ENCODE results near the gene SYT5. TPM values are rescaled to one million over a fixed set of nuclear protein-coding genes. Genes with fewer than 3 reads are reported as not detected.

SYT5 gene
- polyA plus RNA-seq, 3 donors: not detected

DNA sequence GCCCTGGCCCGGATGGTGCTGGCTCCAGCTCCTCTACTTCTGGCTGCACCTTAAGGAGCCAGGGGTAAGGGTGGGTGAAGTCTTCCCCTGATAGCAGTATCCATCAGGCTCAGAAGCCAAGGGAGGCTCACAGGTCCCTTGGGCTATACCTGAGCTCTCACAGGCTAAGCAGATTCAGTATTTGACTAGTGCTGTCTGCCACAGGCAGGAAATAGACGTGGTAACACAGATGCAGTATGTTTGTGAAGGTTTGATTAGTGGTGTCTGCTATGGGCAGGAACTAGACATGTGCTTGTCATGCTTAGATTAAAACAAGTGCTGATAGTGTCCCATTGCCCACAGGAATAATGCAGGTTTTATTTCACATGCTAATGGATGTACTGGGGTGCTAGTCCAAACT is 4.0 kb downstream of the SYT5 start:
- no peaks in the 10 kb centered on the region for H3K79me2 ChIP-seq (ENCODE audit: insufficient read depth, low read length)
- peaks cover 19 to 31% of the 10 kb centered on the region in 2 donors for H3K4me1 ChIP-seq (ENCODE audit: control insufficient read depth in 1 of 2, insufficient read depth in 2 of 2, low read length in 2 of 2)
- 0% methylated on average over 1 of the region's 2 CpGs for WGBS (ENCODE audit: insufficient coverage)
- DNase-seq: no peak
- no peak overlapping the region for H3K9ac ChIP-seq (ENCODE audit: insufficient read depth, low read length, poor library complexity, severe bottlenecking)
- H3K36me3 Mint-ChIP-seq: peaks cover 2 to 5% of the 10 kb centered on the region in 2 donors
- H3K4me3 ChIP-seq (replicated peaks in 1 of 3; ENCODE audit: low read depth in 2 of 3, low read length in 3 of 3): no peak overlapping the region
- TF ChIP-seq CTCF (IDR thresholded peaks at IDR 0.05): no peak
- peaks cover 27% of the 10 kb centered on the region for H3K4me1 Mint-ChIP-seq
- H4K20me1 ChIP-seq (ENCODE audit: insufficient read depth, low read length): no peaks in the 10 kb centered on the region
- no peak overlapping the region for H3K27ac Mint-ChIP-seq
- peaks cover 88 to 99% (median 98%) of the 10 kb centered on the region in 3 donors for H3K27me3 Mint-ChIP-seq (ENCODE audit: low read depth in 3 of 3)
- peaks cover 19 to 28% of the 10 kb centered on the region in 2 donors for H3K9me3 ChIP-seq (replicated peaks in 1 of 2; ENCODE audit: control insufficient read depth in 1 of 2, insufficient read depth in 1 of 2, low read length in 2 of 2)
- no peak overlapping the region for H3K27ac ChIP-seq (ENCODE audit: low read depth in 1 of 2, low read length in 2 of 2)
- intact Hi-C loops (cut with micrococcal nuclease): no loop called here
- H3K9me3 Mint-ChIP-seq: peaks cover 7 to 45% (median 33%) of the 10 kb centered on the region in 7 donors
- H3K27me3 ChIP-seq (ENCODE audit: control insufficient read depth in 2 of 2, insufficient read depth in 2 of 2, low read length in 2 of 2): peaks cover 38 to 98% of the 10 kb centered on the region in 2 donors
- H2AFZ ChIP-seq (ENCODE audit: insufficient read depth, low read depth, low read length, poor library complexity, severe bottlenecking): no peak overlapping the region
- H3K4me2 ChIP-seq (replicated peaks; ENCODE audit: extremely low read depth, low read length, poor library complexity, severe bottlenecking): no peak overlapping the region
- no peaks in the 10 kb centered on the region for H3K36me3 ChIP-seq (replicated peaks in 1 of 2; ENCODE audit: control insufficient read depth in 1 of 2, insufficient read depth in 2 of 2, low read length in 2 of 2)
- peak overlapping the region in 1 of 2 donors; percentile 1 for H3K4me3 Mint-ChIP-seq

DNA sequence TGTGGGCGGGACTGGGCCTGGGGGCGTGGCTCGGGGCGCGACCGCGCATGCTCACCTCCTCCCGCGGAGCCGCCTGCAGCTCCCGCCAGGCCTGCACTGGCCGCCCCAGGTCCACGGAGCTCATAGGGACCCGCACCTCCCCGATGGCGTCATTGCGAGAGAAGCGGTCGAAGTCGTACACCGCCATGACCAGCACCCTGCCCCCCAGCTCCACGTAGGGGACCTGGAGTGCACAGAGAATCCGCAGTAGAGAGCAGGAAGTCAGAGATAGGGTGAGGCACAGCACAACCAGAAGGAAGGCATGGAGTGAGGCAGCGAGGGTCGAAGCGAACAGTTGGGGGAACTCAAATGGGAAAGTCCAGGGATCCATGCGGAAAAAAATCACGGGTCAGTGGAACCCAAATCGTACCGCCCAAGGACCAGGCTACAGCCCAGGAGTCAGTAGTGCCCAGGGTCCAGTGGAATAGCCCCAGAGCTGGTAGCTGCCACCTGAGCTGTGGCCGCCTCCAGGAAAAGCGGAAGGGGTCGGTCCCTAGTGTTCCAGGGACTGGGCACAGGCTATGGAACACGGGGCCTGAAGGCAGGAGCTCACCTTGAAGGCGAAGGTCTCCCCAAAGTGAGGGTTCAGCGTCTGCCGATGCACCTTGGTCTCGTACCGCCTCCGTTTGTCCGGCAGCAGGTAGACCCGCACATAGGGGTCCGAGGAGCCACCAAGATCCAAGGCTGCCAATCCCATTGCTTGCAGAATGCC is 4.8 kb downstream of the SYT5 start:
- Mint-ChIP-seq H3K36me3 (peaks cover 2 to 5% of the 10 kb centered on the region in 2 donors), H3K9me3 (peaks cover 7 to 45% (median 30%) of the 10 kb centered on the region in 7 donors), H3K27ac (no peak overlapping the region), H3K27me3 (ENCODE audit: low read depth in 3 of 3) (peaks cover 87 to 99% (median 98%) of the 10 kb centered on the region in 3 donors), H3K4me1 (peaks cover 25% of the 10 kb centered on the region), H3K4me3 (peak overlapping the region in 1 of 2 donors; percentile 78)
- no peak for DNase-seq
- Histone ChIP-seq H4K20me1 (ENCODE audit: insufficient read depth, low read length) (no peaks in the 10 kb centered on the region), H3K4me3 (replicated peaks in 1 of 3; ENCODE audit: low read depth in 2 of 3, low read length in 3 of 3) (no peak overlapping the region), H3K79me2 (ENCODE audit: insufficient read depth, low read length) (no peaks in the 10 kb centered on the region), H3K27me3 (ENCODE audit: control insufficient read depth in 2 of 2, insufficient read depth in 2 of 2, low read length in 2 of 2) (peaks cover 31 to 97% of the 10 kb centered on the region in 2 donors), H3K9ac (ENCODE audit: insufficient read depth, low read length, poor library complexity, severe bottlenecking) (no peak overlapping the region), H3K4me2 (replicated peaks; ENCODE audit: extremely low read depth, low read length, poor library complexity, severe bottlenecking) (no peak overlapping the region), H3K27ac (ENCODE audit: low read depth in 1 of 2, low read length in 2 of 2) (no peak overlapping the region), H3K4me1 (ENCODE audit: control insufficient read depth in 1 of 2, insufficient read depth in 2 of 2, low read length in 2 of 2) (peaks cover 19 to 31% of the 10 kb centered on the region in 2 donors), H2AFZ (ENCODE audit: insufficient read depth, low read depth, low read length, poor library complexity, severe bottlenecking) (no peak overlapping the region), H3K9me3 (replicated peaks in 1 of 2; ENCODE audit: control insufficient read depth in 1 of 2, insufficient read depth in 1 of 2, low read length in 2 of 2) (peaks cover 19 to 24% of the 10 kb centered on the region in 2 donors), H3K36me3 (replicated peaks in 1 of 2; ENCODE audit: control insufficient read depth in 1 of 2, insufficient read depth in 2 of 2, low read length in 2 of 2) (no peaks in the 10 kb centered on the region)
- WGBS (ENCODE audit: insufficient coverage): 68% methylated on average over 43 of the region's 43 CpGs
- TF ChIP-seq CTCF (IDR thresholded peaks at IDR 0.05): no peak
- intact Hi-C loops (cut with micrococcal nuclease): no loop called here
